ENCODE results near the gene MSL2. TPM values are rescaled to one million over a fixed set of nuclear protein-coding genes. Genes with fewer than 3 reads are reported as not detected.
A peak's percentile ranks its signal among the peaks of the same experiment; 100 is the strongest.

Gene MSL2, protein sequence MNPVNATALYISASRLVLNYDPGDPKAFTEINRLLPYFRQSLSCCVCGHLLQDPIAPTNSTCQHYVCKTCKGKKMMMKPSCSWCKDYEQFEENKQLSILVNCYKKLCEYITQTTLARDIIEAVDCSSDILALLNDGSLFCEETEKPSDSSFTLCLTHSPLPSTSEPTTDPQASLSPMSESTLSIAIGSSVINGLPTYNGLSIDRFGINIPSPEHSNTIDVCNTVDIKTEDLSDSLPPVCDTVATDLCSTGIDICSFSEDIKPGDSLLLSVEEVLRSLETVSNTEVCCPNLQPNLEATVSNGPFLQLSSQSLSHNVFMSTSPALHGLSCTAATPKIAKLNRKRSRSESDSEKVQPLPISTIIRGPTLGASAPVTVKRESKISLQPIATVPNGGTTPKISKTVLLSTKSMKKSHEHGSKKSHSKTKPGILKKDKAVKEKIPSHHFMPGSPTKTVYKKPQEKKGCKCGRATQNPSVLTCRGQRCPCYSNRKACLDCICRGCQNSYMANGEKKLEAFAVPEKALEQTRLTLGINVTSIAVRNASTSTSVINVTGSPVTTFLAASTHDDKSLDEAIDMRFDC
- 8.0 and 8.3 TPM in 2 replicates for total RNA-seq

DNA sequence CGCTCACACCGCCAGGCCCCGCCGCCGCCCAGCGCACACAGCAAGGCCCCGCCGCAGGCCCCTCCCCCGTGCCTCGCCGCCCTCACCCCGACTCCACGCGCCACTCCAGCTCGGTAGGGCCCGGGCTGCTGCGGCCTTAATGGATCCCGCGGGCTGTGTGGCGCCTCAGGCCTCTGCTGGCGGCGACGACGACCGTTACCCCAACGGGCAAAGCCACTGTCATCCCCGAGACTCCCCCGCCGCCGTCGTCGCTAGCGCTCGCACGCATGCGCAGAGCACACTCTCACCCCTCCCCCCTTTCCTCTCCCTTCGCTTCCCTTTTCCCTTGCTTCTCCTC, at the start of gene MSL2:
TSS of gene MSL2 (minus strand) at position 272 of the 337 bp plus-strand sequence. CDS start 1,222 bp downstream, outside the sequence.
- TF ChIP-seq, protein P1, sequence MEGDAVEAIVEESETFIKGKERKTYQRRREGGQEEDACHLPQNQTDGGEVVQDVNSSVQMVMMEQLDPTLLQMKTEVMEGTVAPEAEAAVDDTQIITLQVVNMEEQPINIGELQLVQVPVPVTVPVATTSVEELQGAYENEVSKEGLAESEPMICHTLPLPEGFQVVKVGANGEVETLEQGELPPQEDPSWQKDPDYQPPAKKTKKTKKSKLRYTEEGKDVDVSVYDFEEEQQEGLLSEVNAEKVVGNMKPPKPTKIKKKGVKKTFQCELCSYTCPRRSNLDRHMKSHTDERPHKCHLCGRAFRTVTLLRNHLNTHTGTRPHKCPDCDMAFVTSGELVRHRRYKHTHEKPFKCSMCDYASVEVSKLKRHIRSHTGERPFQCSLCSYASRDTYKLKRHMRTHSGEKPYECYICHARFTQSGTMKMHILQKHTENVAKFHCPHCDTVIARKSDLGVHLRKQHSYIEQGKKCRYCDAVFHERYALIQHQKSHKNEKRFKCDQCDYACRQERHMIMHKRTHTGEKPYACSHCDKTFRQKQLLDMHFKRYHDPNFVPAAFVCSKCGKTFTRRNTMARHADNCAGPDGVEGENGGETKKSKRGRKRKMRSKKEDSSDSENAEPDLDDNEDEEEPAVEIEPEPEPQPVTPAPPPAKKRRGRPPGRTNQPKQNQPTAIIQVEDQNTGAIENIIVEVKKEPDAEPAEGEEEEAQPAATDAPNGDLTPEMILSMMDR (conservative IDR thresholded peaks at IDR 0.05; ENCODE audit: low read depth, low read length) = no peak
- peak within 1 kb of the TSS; percentile 65 for H3K4me3 ChIP-seq (ENCODE audit: low read depth, low read length)
- no peak for DNase-seq (ENCODE audit: low read depth)

DNA sequence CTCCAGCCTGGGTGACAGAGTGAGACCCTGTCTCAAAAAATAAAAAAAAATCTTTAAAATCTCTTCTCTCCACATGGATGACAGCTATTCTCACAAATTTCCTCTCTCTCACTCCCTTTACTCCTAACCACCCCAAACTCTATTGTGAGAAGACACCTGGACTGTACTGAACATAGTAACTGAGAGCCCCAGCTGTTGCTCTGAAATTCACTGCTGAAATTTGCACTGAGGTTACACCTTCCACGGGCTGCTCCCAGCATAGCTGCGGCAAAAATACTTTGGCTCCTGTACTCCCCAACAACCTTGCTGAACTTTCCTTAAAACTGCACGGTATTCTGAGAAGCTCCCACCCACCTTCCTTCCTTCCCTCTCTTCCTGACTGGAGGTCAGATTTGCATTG, 49.6 kb upstream of the MSL2 start:
- DNase-seq (ENCODE audit: low read depth) = no peak
- TF ChIP-seq, protein P1 (conservative IDR thresholded peaks at IDR 0.05; ENCODE audit: low read depth, low read length) = no peak

DNA sequence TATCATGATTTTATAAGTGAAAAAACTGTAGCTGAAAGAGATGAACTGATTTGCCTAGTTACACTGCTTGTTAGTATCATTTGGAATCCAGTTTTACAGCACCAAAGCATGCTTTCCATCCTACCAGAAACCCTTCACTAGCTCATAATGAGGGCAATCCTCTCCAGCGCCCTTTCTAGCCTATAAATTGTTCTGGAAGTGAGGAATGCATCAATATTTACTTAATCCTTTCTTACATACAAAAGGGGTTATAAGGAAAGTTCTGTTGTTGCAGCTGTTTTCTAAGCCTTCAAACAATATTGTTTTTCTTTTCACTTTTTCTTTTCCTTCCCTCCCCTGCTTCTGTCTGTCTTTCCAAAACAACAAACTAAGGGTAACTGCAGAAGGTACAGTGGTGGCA, 43.0 kb upstream of the MSL2 start:
- no peak for DNase-seq (ENCODE audit: low read depth)
- no peak overlapping the region for H3K4me3 ChIP-seq (ENCODE audit: low read depth, low read length)
- TF ChIP-seq, protein P1 (conservative IDR thresholded peaks at IDR 0.05; ENCODE audit: low read depth, low read length) = no peak

More for the DNA sequence above, 49.6 kb upstream of the MSL2 start:
- H3K4me3 ChIP-seq (ENCODE audit: low read depth, low read length) = no peak overlapping the region

DNA sequence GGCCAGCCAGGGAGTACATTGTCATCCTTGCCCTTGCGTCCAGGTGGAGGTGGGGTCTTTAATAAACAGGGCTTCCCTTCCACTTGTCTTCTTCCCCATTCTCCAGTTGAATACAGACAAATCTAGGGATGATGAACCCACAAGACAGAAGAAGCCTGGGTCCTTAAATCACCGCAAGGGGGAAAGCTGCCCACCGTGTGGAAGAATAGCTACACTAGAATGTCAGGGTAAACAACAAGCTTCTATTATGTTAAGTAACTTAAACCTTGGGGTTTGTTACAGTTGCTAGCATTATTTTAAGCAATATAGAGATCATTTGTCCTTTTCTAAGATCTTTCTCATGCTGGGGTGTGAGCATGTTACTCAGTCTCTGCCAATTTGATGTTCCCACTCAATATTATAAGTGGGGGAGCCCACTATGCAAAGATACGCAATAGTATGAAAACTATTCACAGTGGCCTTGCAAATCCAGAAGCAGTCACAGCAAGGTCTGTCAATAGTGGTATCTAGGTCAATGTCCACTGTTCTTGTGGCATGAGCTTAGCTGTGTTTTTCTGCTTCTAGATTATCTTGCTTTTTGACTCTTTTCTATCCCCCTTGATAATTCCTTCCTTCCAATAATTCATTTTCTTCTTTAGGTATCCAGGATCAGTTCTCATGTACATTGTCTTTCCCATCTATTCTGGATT, 42.0 kb upstream of the MSL2 start:
- no peak overlapping the region for H3K4me3 ChIP-seq (ENCODE audit: low read depth, low read length)
- DNase-seq (ENCODE audit: low read depth) = no peak
- TF ChIP-seq, protein P1 (conservative IDR thresholded peaks at IDR 0.05; ENCODE audit: low read depth, low read length) = no peak

DNA sequence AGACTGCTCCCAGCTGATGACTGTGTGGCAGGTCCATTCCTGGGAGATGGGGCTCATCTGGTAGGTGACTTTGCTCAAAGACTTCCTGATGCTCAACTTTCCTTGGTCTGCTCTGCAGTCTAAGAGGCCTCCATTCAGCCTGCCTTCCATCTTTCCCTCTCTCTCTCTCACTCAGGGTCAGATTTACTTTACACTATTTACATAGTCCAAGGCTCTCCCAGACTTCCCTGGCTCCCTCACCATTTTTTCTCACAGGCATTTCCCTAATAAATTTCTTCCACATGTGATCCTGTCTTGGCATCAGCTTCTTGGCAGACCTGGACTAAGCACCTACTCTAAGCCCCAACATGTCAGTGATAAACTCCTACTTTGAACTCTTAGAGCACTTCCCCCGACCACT, 41.0 kb upstream of the MSL2 start:
- no peak overlapping the region for H3K4me3 ChIP-seq (ENCODE audit: low read depth, low read length)
- DNase-seq (ENCODE audit: low read depth) = no peak
- TF ChIP-seq, protein P1 (conservative IDR thresholded peaks at IDR 0.05; ENCODE audit: low read depth, low read length) = no peak

DNA sequence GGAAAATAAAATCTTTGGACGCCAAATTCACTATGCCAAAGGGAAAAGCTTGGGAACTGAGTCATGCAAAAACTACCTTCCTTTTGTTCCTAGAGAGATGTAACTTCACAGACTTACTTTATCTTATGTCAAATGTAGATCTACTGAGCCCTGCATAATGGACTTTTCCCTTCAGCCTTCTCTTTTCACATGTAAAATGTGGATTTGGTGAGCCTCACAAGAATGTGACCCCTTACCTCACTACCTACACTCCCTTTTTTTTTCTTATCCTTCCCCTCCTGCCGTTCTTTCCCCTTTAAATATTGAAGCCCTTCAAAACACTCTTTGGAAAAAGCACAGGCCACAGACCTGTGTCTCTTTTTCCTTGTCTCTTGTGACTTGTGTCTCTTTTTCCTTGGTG, 40.0 kb upstream of the MSL2 start:
- H3K4me3 ChIP-seq (ENCODE audit: low read depth, low read length) = no peak overlapping the region
- no peak for DNase-seq (ENCODE audit: low read depth)

More for the DNA sequence above, 40.0 kb upstream of the MSL2 start:
- TF ChIP-seq, protein P1 (conservative IDR thresholded peaks at IDR 0.05; ENCODE audit: low read depth, low read length) = no peak
